Fibroblast of lung (primary cell): ENCODE data around the gene SGCA. TPM values are rescaled to one million over a fixed set of nuclear protein-coding genes. Genes with fewer than 3 reads are reported as not detected.

Experiments used
- DNase-seq, 2 donors: peaks; one replicate each; pipeline versions ENCODE4 v3.0.0 to v3.0.0-alpha.2; 2010; ENCODE audit warnings: low read depth in 2 of 2
- H2AFZ ChIP-seq: 2 replicates; pipeline ENCODE4 v1.5.1; 2012; ENCODE audit warnings: low read length, control low read depth, inconsistent platforms
- H3K27ac ChIP-seq: 2 replicates; pipeline ENCODE4 v1.5.1; 2011; ENCODE audit warnings: low read length, control low read depth; ENCODE audit not compliant: insufficient read depth
- H3K27me3 ChIP-seq: 2 replicates; pipeline ENCODE4 v1.5.1; 2011; ENCODE audit warnings: mild to moderate bottlenecking, low read length; ENCODE audit not compliant: control insufficient read depth, insufficient read depth
- H3K36me3 ChIP-seq: 2 replicates; pipeline ENCODE4 v1.5.1; 2011; ENCODE audit warnings: low read length; ENCODE audit not compliant: control insufficient read depth, insufficient read depth
- H3K4me1 ChIP-seq: 2 replicates; pipeline ENCODE4 v1.5.1; 2011; ENCODE audit warnings: low read length; ENCODE audit not compliant: control insufficient read depth, insufficient read depth; ENCODE audit errors: extremely low read depth
- H3K4me2 ChIP-seq: 2 replicates; pipeline ENCODE4 v1.5.1; 2011; ENCODE audit warnings: low read length, control low read depth; ENCODE audit not compliant: insufficient read depth; ENCODE audit errors: extremely low read depth
- H3K4me3 ChIP-seq, 4 experiments: fragments of 200-600 bp in 1 of 4; sonication (generic) in 1 of 4; replicated peaks in 1 of 4; 2 replicates each; pipeline ENCODE4 v1.5.1; 2011 to 2016; ENCODE audit warnings: low read length in 4 of 4, low read depth in 3 of 4, mild to moderate bottlenecking in 3 of 4, control low read depth in 2 of 4, inconsistent platforms in 1 of 4, mixed read lengths in 1 of 4; ENCODE audit not compliant: insufficient read depth in 1 of 4; ENCODE audit errors: control extremely low read depth in 1 of 4
- H3K79me2 ChIP-seq: 2 replicates; pipeline ENCODE4 v1.5.1; 2012; ENCODE audit warnings: mild to moderate bottlenecking, low read length, inconsistent platforms; ENCODE audit not compliant: control insufficient read depth, insufficient read depth
- H3K9ac ChIP-seq: 2 replicates; pipeline ENCODE4 v1.5.1; 2011; ENCODE audit warnings: mild to moderate bottlenecking, low read length, control low read depth; ENCODE audit not compliant: insufficient read depth
- H3K9me3 ChIP-seq: 2 replicates; pipeline ENCODE4 v1.5.1; 2012; ENCODE audit warnings: low read depth, low read length; ENCODE audit not compliant: control insufficient read depth, insufficient read depth
- H4K20me1 ChIP-seq: 2 replicates; pipeline ENCODE4 v1.5.1; 2011; ENCODE audit warnings: low read length; ENCODE audit not compliant: control insufficient read depth, insufficient read depth; ENCODE audit errors: extremely low read depth
- EZH2 ChIP-seq: IDR thresholded peaks from 2 replicates; pipeline ENCODE4 v1.5.1; 2012; ENCODE audit warnings: low read length, control low read depth, mild to moderate bottlenecking; ENCODE audit errors: missing control alignments
- polyA plus RNA-seq, 2 donors: library from polyadenylated mRNA; depleted of rRNA in 1 of 2; stranded (reverse) in 1 of 2; unstranded in 1 of 2; fragments of >200 nt; gene quantifications; 2 replicates each; pipeline ENCODE4 v1.2.1, GENCODE V29; 2011 to 2012; ENCODE audit warnings: missing spikeins in 1 of 2
- total RNA-seq: library from RNA; depleted of rRNA; stranded (reverse); fragments of >200 nt; gene quantifications from 2 replicates; pipeline ENCODE4 v1.2.1, GENCODE V29; 2014
- TF ChIP-seq, protein P1 (sequence below), 2 donors: IDR thresholded peaks in 1 of 2; conservative IDR thresholded peaks in 1 of 2; 1 replicate in 1 of 2; 2 replicates in 1 of 2; pipeline ENCODE4 v1.5.1; 2011 to 2012; ENCODE audit warnings: low read length in 2 of 2, control low read depth in 1 of 2, inconsistent platforms in 1 of 2, low read depth in 1 of 2, mild to moderate bottlenecking in 1 of 2

Gene SGCA
- total and polyA plus RNA-seq, 2 donors (not counting 1 experiment from before 2014, with no cell fraction given) = 1.6 to 4.3 TPM

DNA sequence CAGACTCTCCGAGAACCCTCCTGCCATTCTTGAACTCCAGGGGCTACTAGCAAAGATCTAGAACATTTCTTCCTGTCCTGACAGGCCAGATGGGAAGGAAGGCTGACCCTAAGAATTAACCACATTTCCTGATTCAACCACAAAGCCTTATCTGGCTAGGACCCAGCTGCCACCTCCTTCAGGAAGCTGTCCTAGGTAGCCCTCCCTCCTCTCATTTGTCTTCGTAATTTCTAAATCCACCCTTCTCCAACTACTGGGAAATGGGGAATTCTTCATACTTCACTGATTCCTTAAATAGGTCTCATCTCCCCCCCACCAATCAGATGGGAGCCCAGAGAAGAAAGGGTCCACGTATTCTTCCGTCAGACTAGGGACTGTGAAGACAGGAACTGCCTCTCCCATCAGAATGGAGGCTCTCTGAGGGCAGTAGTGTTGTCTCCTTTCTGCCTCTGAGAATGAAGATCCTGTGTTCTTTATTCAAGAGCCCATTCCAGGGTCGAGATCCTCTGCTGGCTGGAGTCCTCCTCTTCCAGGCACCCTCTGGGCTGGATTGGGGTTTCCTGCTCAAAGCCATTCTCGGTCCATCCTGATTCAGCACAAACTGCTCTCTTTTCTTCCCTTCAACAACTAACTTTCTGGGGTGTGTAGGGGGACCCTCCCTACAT lies 38.0 kb upstream of the SGCA start:
- no peaks in the 10 kb centered on the region for H3K36me3 ChIP-seq
- H3K9ac ChIP-seq = no peak overlapping the region
- TF ChIP-seq EZH2 = no peak
- TF ChIP-seq, protein P1, sequence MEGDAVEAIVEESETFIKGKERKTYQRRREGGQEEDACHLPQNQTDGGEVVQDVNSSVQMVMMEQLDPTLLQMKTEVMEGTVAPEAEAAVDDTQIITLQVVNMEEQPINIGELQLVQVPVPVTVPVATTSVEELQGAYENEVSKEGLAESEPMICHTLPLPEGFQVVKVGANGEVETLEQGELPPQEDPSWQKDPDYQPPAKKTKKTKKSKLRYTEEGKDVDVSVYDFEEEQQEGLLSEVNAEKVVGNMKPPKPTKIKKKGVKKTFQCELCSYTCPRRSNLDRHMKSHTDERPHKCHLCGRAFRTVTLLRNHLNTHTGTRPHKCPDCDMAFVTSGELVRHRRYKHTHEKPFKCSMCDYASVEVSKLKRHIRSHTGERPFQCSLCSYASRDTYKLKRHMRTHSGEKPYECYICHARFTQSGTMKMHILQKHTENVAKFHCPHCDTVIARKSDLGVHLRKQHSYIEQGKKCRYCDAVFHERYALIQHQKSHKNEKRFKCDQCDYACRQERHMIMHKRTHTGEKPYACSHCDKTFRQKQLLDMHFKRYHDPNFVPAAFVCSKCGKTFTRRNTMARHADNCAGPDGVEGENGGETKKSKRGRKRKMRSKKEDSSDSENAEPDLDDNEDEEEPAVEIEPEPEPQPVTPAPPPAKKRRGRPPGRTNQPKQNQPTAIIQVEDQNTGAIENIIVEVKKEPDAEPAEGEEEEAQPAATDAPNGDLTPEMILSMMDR (conservative IDR thresholded peaks at IDR 0.05 in 1 of 2, IDR thresholded peaks at IDR 0.05 in 1 of 2; ENCODE audit: low read depth in 1 of 2, low read length in 2 of 2) = no peak
- H3K27me3 ChIP-seq = no peaks in the 10 kb centered on the region
- H3K4me1 ChIP-seq = peaks cover 2% of the 10 kb centered on the region
- no peaks in the 10 kb centered on the region for H3K79me2 ChIP-seq
- no peaks in the 10 kb centered on the region for H3K9me3 ChIP-seq
- DNase-seq = peak in 1 of 2 donors; percentile 62
- H3K4me3 ChIP-seq = no peak overlapping the region
- no peak overlapping the region for H3K27ac ChIP-seq
- no peak overlapping the region for H3K4me2 ChIP-seq
- no peaks in the 10 kb centered on the region for H4K20me1 ChIP-seq
- H2AFZ ChIP-seq = no peak overlapping the region

DNA sequence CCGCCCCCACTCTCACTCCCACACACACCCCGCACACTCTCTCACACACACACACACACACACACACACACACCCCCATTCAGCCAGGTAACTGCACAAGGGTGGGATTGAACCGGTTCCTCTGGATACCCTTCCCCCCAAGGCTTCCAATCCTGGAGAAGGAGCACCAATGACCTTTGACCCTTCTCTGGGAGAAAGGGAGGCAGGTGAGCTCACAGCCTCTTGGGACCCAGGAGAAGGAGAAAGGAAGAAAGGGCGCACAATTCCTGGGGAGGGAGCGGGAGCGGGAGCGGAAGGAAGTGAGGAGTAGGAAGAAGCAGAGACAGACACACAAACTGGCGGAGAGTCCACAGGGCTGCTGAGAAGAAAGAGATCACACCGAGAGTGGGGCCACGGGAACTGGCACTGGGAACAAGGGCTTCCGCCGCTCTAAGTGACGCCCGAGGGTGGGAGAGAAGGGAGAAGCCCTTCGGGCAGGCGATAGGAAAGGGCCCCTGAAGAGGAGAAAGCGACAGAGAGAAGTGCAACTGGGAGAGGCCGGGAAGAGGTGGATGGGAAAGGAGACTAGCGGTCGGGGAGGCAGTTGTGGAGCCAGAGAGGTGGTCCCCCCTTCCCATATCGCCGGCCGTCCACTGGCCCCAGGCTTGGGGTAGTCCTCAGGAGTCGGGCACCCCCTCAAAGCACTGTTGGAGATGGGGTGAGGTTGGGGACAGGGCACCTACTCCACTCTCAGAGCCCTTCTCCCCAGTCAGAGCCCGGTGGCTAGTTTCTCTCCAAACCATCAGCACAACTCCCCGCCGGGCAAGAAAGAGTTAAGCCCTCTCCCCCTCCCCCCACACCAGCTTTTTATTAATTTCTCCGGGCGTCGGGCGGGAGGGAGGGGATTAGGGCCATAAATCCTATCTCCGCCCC lies 37.1 kb upstream of the SGCA start:
- DNase-seq = no peak
- H3K4me2 ChIP-seq = peak overlapping the region; percentile 13
- no peak overlapping the region for H3K27ac ChIP-seq
- H2AFZ ChIP-seq = peak overlapping the region; percentile 36
- H3K36me3 ChIP-seq = no peaks in the 10 kb centered on the region
- H3K4me3 ChIP-seq = peak overlapping the region; percentile 36 to 59 (median 49)
- H4K20me1 ChIP-seq = no peaks in the 10 kb centered on the region
- H3K9ac ChIP-seq = peak overlapping the region; percentile 38
- H3K79me2 ChIP-seq = no peaks in the 10 kb centered on the region
- TF ChIP-seq, protein P1 (conservative IDR thresholded peaks at IDR 0.05 in 1 of 2, IDR thresholded peaks at IDR 0.05 in 1 of 2; ENCODE audit: low read depth in 1 of 2, low read length in 2 of 2) = no peak
- peak; percentile 53 for TF ChIP-seq EZH2
- peaks cover 10% of the 10 kb centered on the region for H3K4me1 ChIP-seq
- no peaks in the 10 kb centered on the region for H3K9me3 ChIP-seq
- no peaks in the 10 kb centered on the region for H3K27me3 ChIP-seq

DNA sequence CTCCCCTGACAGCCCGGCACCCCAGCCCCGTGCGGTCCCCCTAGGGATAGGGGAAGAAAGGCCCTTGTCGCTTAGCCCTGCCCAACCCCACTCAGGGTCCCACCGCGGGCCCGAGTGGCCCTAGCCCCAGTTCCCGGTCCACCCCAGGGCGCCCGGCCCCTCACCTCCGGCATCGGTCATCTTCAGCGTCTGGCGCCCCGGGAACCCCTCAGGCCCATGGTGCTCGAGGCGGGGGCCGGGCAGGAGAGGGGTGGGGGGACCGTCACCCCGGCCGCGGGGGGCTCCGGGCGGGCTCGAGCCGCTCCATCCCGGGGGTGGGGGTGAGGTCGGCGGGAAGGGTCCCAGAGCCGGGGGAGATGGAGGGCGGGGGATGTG lies 36.5 kb upstream of the SGCA start:
- Histone ChIP-seq H3K4me1 (peaks cover 14% of the 10 kb centered on the region), H4K20me1 (no peaks in the 10 kb centered on the region), H3K79me2 (no peaks in the 10 kb centered on the region), H3K4me3 (peak overlapping the region; percentile 4 to 59 (median 29)), H3K4me2 (peak overlapping the region; percentile 58), H3K9me3 (no peaks in the 10 kb centered on the region), H3K36me3 (no peaks in the 10 kb centered on the region), H3K27me3 (no peaks in the 10 kb centered on the region), H3K27ac (no peak overlapping the region), H2AFZ (no peak overlapping the region), H3K9ac (peak overlapping the region; percentile 23)
- no peak for DNase-seq
- TF ChIP-seq, protein P1 (conservative IDR thresholded peaks at IDR 0.05 in 1 of 2, IDR thresholded peaks at IDR 0.05 in 1 of 2; ENCODE audit: low read depth in 1 of 2, low read length in 2 of 2) = no peak
- TF ChIP-seq EZH2 = peak; percentile 4
